Smooth muscle cell (in vitro differentiated cells): ENCODE measurements around the gene LRRTM4. TPM values are rescaled to one million over a fixed set of nuclear protein-coding genes. Genes with fewer than 3 reads are reported as not detected.

Source experiments
- DNase-seq: peaks from one replicate; lab custom pipeline; 2025; ENCODE audit not compliant: unreplicated experiment; lab: John Stamatoyannopoulos, UW
- H2AFZ ChIP-seq: fragments of 200-600 bp; sonication (generic); 2 replicates; pipeline ENCODE4 v1.6.0; 2016; ENCODE audit warnings: antibody characterized with exemption, low read depth, mild to moderate bottlenecking
- H3F3A ChIP-seq: fragments of 200-600 bp; sonication (generic); 2 replicates; pipeline ENCODE4 v1.6.0; 2017; ENCODE audit warnings: antibody characterized with exemption, low read depth
- H3K27ac ChIP-seq: fragments of 200-600 bp; sonication (generic); 2 replicates; pipeline ENCODE4 v1.5.1; 2016; ENCODE audit warnings: low read depth, mild to moderate bottlenecking
- H3K27me3 ChIP-seq: fragments of 200-600 bp; sonication (generic); 2 replicates; pipeline ENCODE4 v1.6.1; 2016; ENCODE audit warnings: low read depth, mild to moderate bottlenecking
- H3K36me3 ChIP-seq: fragments of 200-600 bp; sonication (generic); 2 replicates; pipeline ENCODE4 v1.5.1; 2016; ENCODE audit warnings: low read depth
- H3K4me1 ChIP-seq: fragments of 200-600 bp; sonication (generic); 2 replicates; pipeline ENCODE4 v1.5.1; 2016; ENCODE audit warnings: low read depth
- H3K4me2 ChIP-seq: fragments of 200-600 bp; sonication (generic); 2 replicates; pipeline ENCODE4 v1.6.0; 2016; ENCODE audit warnings: mild to moderate bottlenecking
- H3K4me3 ChIP-seq: fragments of 200-600 bp; sonication (generic); 2 replicates; pipeline ENCODE4 v1.5.1; 2016; ENCODE audit warnings: mild to moderate bottlenecking
- H3K79me2 ChIP-seq: fragments of 200-600 bp; sonication (generic); 2 replicates; pipeline ENCODE4 v1.6.0; 2016; ENCODE audit warnings: low read depth, mild to moderate bottlenecking
- H3K9ac ChIP-seq: fragments of 200-600 bp; sonication (generic); 2 replicates; pipeline ENCODE4 v1.6.0; 2016; ENCODE audit warnings: low read depth
- H3K9me3 ChIP-seq: fragments of 200-600 bp; sonication (generic); replicated peaks from 2 replicates; pipeline ENCODE4 v1.5.1; 2016; ENCODE audit warnings: low read depth
- H4K20me1 ChIP-seq: fragments of 200-600 bp; sonication (generic); 2 replicates; pipeline ENCODE4 v1.6.0; 2016; ENCODE audit warnings: low read depth
- CTCF ChIP-seq: fragments of 200-600 bp; sonication (generic); IDR thresholded peaks from 2 replicates; pipeline ENCODE4 v1.5.1; 2017; ENCODE audit warnings: borderline replicate concordance, mild to moderate bottlenecking, antibody characterized with exemption; ENCODE audit not compliant: insufficient read depth, poor library complexity, severe bottlenecking
- WGBS: methylation state at CpG from one replicate; pipeline ENCODE4 v1.1.7; 2016; ENCODE audit warnings: low lambda C conversion rate; 5-methylcytosine and 5-hydroxymethylcytosine counted together
- polyA plus RNA-seq: library from polyadenylated mRNA; unstranded; fragments of >200 nt; fragmentation: Nextera tagmentation; extraction: Ambion mirVana; gene quantifications from 2 replicates; pipeline ENCODE4 v1.2.1, GENCODE V29; 2016
- total RNA-seq: library from RNA; depleted of rRNA; stranded (reverse); fragments of >200 nt; gene quantifications from 2 replicates; pipeline ENCODE4 v1.2.3, GENCODE V29; 2014

Gene LRRTM4
- total and polyA plus RNA-seq, 2 experiments from 2014 or later, result 1.4 to 5.5 TPM

- H3K4me1 ChIP-seq, result no peaks in the 10 kb centered on the region
Observed at GRCh38 chr2:76839826-76840225, 682.4 kb downstream of the LRRTM4 start.

GRCh38 chr2:76829374-76830234 lies 692.6 kb downstream of the LRRTM4 start:
- Histone ChIP-seq H3K4me3 (no peak overlapping the region), H3K9me3 (no peaks in the 10 kb centered on the region), H3K79me2 (no peaks in the 10 kb centered on the region), H3F3A (no peaks in the 10 kb centered on the region), H3K4me2 (no peak overlapping the region), H3K4me1 (peaks cover 4% of the 10 kb centered on the region), H3K27ac (no peak overlapping the region), H3K27me3 (no peaks in the 10 kb centered on the region), H3K9ac (no peak overlapping the region), H2AFZ (no peak overlapping the region), H3K36me3 (no peaks in the 10 kb centered on the region), H4K20me1 (no peaks in the 10 kb centered on the region)
- no peak for DNase-seq
- WGBS, result 92% methylated on average over 3 of the region's 3 CpGs
- TF ChIP-seq CTCF, result no peak

More at GRCh38 chr2:76839826-76840225, 682.4 kb downstream of the LRRTM4 start:
- Histone ChIP-seq H3K9ac (no peak overlapping the region), H3K9me3 (no peaks in the 10 kb centered on the region), H3K79me2 (no peaks in the 10 kb centered on the region), H3F3A (no peaks in the 10 kb centered on the region), H4K20me1 (no peaks in the 10 kb centered on the region), H3K27ac (no peak overlapping the region), H3K4me3 (no peak overlapping the region), H3K27me3 (no peaks in the 10 kb centered on the region), H2AFZ (no peak overlapping the region), H3K4me2 (no peak overlapping the region), H3K36me3 (no peaks in the 10 kb centered on the region)
- no peak for DNase-seq
- WGBS, result 88% methylated on average over 1 of the region's 1 CpG
- TF ChIP-seq CTCF, result no peak

- no peak for TF ChIP-seq CTCF
- 77% methylated on average over 3 of the region's 3 CpGs for WGBS
- Histone ChIP-seq H3K4me2 (no peak overlapping the region), H3K27ac (no peak overlapping the region), H3K9me3 (no peaks in the 10 kb centered on the region), H3K4me3 (no peak overlapping the region), H3K79me2 (no peaks in the 10 kb centered on the region), H4K20me1 (no peaks in the 10 kb centered on the region), H3F3A (no peaks in the 10 kb centered on the region), H2AFZ (no peak overlapping the region), H3K9ac (no peak overlapping the region), H3K36me3 (no peaks in the 10 kb centered on the region), H3K27me3 (no peaks in the 10 kb centered on the region), H3K4me1 (peaks cover 4% of the 10 kb centered on the region)
- DNase-seq, result no peak
Observed at GRCh38 chr2:76826691-76827090, 695.5 kb downstream of the LRRTM4 start.
